GM23338 (cell line): Measurements from ENCODE around the gene THBS1. TPM values are rescaled to one million over a fixed set of nuclear protein-coding genes. Genes with fewer than 3 reads are reported as not detected.

Experiments
- ATAC-seq: fragments of 200-7000 bp; cut with Tn5 transposase; 3 replicates; pipeline ENCODE4 v1.9.1; 2020
- DNase-seq: peaks from one replicate; pipeline ENCODE4 v3.0.0-alpha.2; 2015; ENCODE audit warnings: low spot score
- H2AFZ ChIP-seq: fragments of 200-600 bp; sonication (generic); 2 replicates; pipeline ENCODE4 v1.8.0; 2016; ENCODE audit warnings: antibody characterized with exemption, mild to moderate bottlenecking, moderate library complexity
- H3F3A ChIP-seq: fragments of 200-600 bp; sonication (generic); replicated peaks from 2 replicates; pipeline ENCODE4 v1.8.0; 2017; ENCODE audit warnings: antibody characterized with exemption, mixed run types, low read depth
- H3K27ac ChIP-seq: fragments of 200-600 bp; sonication (generic); 2 replicates; pipeline ENCODE4 v1.6.1; 2016; ENCODE audit warnings: low read depth
- H3K27me3 ChIP-seq: fragments of 200-600 bp; sonication (generic); 2 replicates; pipeline ENCODE4 v1.8.0; 2016; ENCODE audit warnings: mild to moderate bottlenecking, mixed run types, moderate library complexity; ENCODE audit not compliant: insufficient read depth
- H3K36me3 ChIP-seq: fragments of 200-600 bp; sonication (generic); 2 replicates; pipeline ENCODE4 v1.8.0; 2016; ENCODE audit warnings: mild to moderate bottlenecking; ENCODE audit not compliant: insufficient read depth
- H3K4me1 ChIP-seq: fragments of 200-600 bp; sonication (generic); 2 replicates; pipeline ENCODE4 v1.8.0; 2016; ENCODE audit warnings: mild to moderate bottlenecking, moderate library complexity; ENCODE audit not compliant: insufficient read depth
- H3K4me2 ChIP-seq: fragments of 200-600 bp; sonication (generic); 2 replicates; pipeline ENCODE4 v1.7.1; 2017; ENCODE audit warnings: mixed run types
- H3K4me3 ChIP-seq: fragments of 200-600 bp; sonication (generic); 2 replicates; pipeline ENCODE4 v1.6.1; 2016; ENCODE audit warnings: mixed run types
- H3K79me2 ChIP-seq: fragments of 200-600 bp; sonication (generic); replicated peaks from 2 replicates; pipeline ENCODE4 v1.8.0; 2017; ENCODE audit warnings: mild to moderate bottlenecking; ENCODE audit not compliant: insufficient read depth
- H3K9me2 ChIP-seq: fragments of 200-600 bp; sonication (generic); 2 replicates; pipeline ENCODE4 v1.8.0; 2017; ENCODE audit not compliant: insufficient read depth
- H4K20me1 ChIP-seq: fragments of 200-600 bp; sonication (generic); replicated peaks from 2 replicates; pipeline ENCODE4 v1.8.0; 2017; ENCODE audit warnings: mild to moderate bottlenecking; ENCODE audit not compliant: insufficient read depth
- H3K27ac Mint-ChIP-seq: 2 replicates; pipeline ENCODE4 v1.8.0; 2020; ENCODE audit warnings: inconsistent platforms, mild to moderate bottlenecking, moderate library complexity, mixed read lengths
- H3K27me3 Mint-ChIP-seq: 3 replicates; pipeline ENCODE4 v1.8.0; 2022; ENCODE audit warnings: low read depth, mild to moderate bottlenecking, moderate library complexity, mixed read lengths, inconsistent platforms; ENCODE audit not compliant: insufficient read depth, poor library complexity
- H3K36me3 Mint-ChIP-seq: 3 replicates; pipeline ENCODE4 v1.8.0; 2021; ENCODE audit warnings: low read depth, mild to moderate bottlenecking, inconsistent platforms, moderate library complexity, mixed read lengths
- H3K4me1 Mint-ChIP-seq: 3 replicates; pipeline ENCODE4 v1.8.0; 2020; ENCODE audit warnings: mild to moderate bottlenecking, inconsistent platforms, mixed read lengths
- H3K4me3 Mint-ChIP-seq: 3 replicates; pipeline ENCODE4 v1.8.0; 2021; ENCODE audit warnings: moderate library complexity, mild to moderate bottlenecking, inconsistent platforms, mixed read lengths
- H3K9me3 Mint-ChIP-seq: 3 replicates; pipeline ENCODE4 v1.8.0; 2020; ENCODE audit warnings: moderate library complexity, mild to moderate bottlenecking, inconsistent platforms, mixed read lengths
- CREB1 ChIP-seq: fragments of 250-450 bp; sonication (Bioruptor Pico); IDR thresholded peaks from 2 replicates; pipeline ENCODE4 v1.5.0; 2020; ENCODE audit warnings: low read depth, mild to moderate bottlenecking, moderate library complexity
- EZH2 ChIP-seq: fragments of 200-600 bp; sonication (generic); IDR thresholded peaks from one replicate; pipeline ENCODE4 v1.8.0; 2017; ENCODE audit warnings: antibody characterized with exemption, mild to moderate bottlenecking, low read depth; ENCODE audit not compliant: unreplicated experiment
- EZH2phosphoT487 ChIP-seq: fragments of 200-600 bp; sonication (generic); IDR thresholded peaks from one replicate; pipeline ENCODE4 v1.8.1; 2018; ENCODE audit warnings: antibody characterized with exemption; ENCODE audit not compliant: unreplicated experiment
- JUNB ChIP-seq: IDR thresholded peaks from one replicate; pipeline ENCODE4 v1.6.1; 2016; ENCODE audit warnings: antibody characterized with exemption; ENCODE audit not compliant: unreplicated experiment
- NANOG ChIP-seq: IDR thresholded peaks from 2 replicates; pipeline ENCODE4 v1.6.1; 2016; ENCODE audit warnings: antibody characterized with exemption, borderline replicate concordance
- STAT1 ChIP-seq: IDR thresholded peaks from one replicate; pipeline ENCODE4 v1.6.1; 2016; ENCODE audit warnings: antibody characterized with exemption; ENCODE audit not compliant: unreplicated experiment
- ZNF331 ChIP-seq: fragments of 250-450 bp; sonication (Bioruptor Pico); IDR thresholded peaks from 2 replicates; pipeline ENCODE4 v1.5.0; 2020; ENCODE audit warnings: low read depth, mild to moderate bottlenecking, moderate library complexity
- polyA plus RNA-seq: library from polyadenylated mRNA; unstranded; fragments of >200 nt; fragmentation: Nextera tagmentation; extraction: Ambion mirVana; gene quantifications from 2 replicates; pipeline ENCODE4 v1.2.1, GENCODE V29; 2016
- total RNA-seq: library from RNA; depleted of rRNA; stranded (reverse); fragments of >200 nt; shearing (Covaris generic); gene quantifications from 2 replicates; pipeline ENCODE4 v1.2.3, GENCODE V29; 2014
- TF ChIP-seq, protein P1 (sequence below): fragments of 250-450 bp; sonication (Bioruptor Pico); IDR thresholded peaks from 2 replicates; pipeline ENCODE4 v1.5.0; 2020; ENCODE audit warnings: mild to moderate bottlenecking, moderate library complexity
- TF ChIP-seq, protein P2 (sequence below): IDR thresholded peaks from 2 replicates; pipeline ENCODE4 v1.6.1; 2016; ENCODE audit warnings: antibody characterized with exemption
- TF ChIP-seq, protein P3 (sequence below), 2 experiments: fragments of 200-600 bp in 1 of 2; sonication (generic) in 1 of 2; conservative IDR thresholded peaks; 2 replicates each; pipeline versions ENCODE4 v1.5.1 to v1.6.1; 2016 to 2017; ENCODE audit warnings: antibody characterized with exemption in 2 of 2, low read depth in 2 of 2, mild to moderate bottlenecking in 2 of 2, moderate library complexity in 1 of 2

THBS1 gene
- total and polyA plus RNA-seq, 2 experiments from 2014 or later = 21.7 to 81.9 TPM

DNA sequence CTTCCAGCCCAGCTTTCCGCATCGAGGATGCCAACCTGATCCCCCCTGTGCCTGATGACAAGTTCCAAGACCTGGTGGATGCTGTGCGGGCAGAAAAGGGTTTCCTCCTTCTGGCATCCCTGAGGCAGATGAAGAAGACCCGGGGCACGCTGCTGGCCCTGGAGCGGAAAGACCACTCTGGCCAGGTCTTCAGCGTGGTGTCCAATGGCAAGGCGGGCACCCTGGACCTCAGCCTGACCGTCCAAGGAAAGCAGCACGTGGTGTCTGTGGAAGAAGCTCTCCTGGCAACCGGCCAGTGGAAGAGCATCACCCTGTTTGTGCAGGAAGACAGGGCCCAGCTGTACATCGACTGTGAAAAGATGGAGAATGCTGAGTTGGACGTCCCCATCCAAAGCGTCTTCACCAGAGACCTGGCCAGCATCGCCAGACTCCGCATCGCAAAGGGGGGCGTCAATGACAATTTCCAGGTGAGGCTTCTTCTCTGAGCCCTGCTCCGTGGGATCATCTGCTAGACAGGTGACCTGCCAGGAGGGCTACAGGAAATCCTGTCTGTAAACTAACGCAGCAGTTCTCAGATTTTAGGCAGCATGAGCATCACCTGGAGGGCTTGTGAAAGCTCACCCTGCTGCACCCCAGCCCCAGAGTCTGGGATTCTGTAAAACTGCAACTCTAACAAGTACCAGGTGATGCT lies 1.6 kb downstream of the THBS1 start (continued):
- TF ChIP-seq, protein P1, sequence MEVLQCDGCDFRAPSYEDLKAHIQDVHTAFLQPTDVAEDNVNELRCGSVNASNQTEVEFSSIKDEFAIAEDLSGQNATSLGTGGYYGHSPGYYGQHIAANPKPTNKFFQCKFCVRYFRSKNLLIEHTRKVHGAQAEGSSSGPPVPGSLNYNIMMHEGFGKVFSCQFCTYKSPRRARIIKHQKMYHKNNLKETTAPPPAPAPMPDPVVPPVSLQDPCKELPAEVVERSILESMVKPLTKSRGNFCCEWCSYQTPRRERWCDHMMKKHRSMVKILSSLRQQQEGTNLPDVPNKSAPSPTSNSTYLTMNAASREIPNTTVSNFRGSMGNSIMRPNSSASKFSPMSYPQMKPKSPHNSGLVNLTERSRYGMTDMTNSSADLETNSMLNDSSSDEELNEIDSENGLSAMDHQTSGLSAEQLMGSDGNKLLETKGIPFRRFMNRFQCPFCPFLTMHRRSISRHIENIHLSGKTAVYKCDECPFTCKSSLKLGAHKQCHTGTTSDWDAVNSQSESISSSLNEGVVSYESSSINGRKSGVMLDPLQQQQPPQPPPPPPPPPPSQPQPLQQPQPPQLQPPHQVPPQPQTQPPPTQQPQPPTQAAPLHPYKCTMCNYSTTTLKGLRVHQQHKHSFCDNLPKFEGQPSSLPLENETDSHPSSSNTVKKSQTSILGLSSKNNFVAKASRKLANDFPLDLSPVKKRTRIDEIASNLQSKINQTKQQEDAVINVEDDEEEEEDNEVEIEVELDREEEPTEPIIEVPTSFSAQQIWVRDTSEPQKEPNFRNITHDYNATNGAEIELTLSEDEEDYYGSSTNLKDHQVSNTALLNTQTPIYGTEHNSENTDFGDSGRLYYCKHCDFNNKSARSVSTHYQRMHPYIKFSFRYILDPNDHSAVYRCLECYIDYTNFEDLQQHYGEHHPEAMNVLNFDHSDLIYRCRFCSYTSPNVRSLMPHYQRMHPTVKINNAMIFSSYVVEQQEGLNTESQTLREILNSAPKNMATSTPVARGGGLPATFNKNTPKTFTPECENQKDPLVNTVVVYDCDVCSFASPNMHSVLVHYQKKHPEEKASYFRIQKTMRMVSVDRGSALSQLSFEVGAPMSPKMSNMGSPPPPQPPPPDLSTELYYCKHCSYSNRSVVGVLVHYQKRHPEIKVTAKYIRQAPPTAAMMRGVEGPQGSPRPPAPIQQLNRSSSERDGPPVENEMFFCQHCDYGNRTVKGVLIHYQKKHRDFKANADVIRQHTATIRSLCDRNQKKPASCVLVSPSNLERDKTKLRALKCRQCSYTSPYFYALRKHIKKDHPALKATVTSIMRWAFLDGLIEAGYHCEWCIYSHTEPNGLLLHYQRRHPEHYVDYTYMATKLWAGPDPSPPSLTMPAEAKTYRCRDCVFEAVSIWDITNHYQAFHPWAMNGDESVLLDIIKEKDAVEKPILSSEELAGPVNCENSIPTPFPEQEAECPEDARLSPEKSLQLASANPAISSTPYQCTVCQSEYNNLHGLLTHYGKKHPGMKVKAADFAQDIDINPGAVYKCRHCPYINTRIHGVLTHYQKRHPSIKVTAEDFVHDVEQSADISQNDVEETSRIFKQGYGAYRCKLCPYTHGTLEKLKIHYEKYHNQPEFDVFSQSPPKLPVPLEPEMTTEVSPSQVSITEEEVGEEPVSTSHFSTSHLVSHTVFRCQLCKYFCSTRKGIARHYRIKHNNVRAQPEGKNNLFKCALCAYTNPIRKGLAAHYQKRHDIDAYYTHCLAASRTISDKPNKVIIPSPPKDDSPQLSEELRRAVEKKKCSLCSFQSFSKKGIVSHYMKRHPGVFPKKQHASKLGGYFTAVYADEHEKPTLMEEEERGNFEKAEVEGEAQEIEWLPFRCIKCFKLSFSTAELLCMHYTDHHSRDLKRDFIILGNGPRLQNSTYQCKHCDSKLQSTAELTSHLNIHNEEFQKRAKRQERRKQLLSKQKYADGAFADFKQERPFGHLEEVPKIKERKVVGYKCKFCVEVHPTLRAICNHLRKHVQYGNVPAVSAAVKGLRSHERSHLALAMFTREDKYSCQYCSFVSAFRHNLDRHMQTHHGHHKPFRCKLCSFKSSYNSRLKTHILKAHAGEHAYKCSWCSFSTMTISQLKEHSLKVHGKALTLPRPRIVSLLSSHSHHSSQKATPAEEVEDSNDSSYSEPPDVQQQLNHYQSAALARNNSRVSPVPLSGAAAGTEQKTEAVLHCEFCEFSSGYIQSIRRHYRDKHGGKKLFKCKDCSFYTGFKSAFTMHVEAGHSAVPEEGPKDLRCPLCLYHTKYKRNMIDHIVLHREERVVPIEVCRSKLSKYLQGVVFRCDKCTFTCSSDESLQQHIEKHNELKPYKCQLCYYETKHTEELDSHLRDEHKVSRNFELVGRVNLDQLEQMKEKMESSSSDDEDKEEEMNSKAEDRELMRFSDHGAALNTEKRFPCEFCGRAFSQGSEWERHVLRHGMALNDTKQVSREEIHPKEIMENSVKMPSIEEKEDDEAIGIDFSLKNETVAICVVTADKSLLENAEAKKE (CRISPR knock-in tag) = no peak
- TF ChIP-seq EZH2phosphoT487 (no peak), CREB1 (CRISPR knock-in tag) (no peak), EZH2 (no peak), STAT1 (no peak), NANOG (no peak)

DNA sequence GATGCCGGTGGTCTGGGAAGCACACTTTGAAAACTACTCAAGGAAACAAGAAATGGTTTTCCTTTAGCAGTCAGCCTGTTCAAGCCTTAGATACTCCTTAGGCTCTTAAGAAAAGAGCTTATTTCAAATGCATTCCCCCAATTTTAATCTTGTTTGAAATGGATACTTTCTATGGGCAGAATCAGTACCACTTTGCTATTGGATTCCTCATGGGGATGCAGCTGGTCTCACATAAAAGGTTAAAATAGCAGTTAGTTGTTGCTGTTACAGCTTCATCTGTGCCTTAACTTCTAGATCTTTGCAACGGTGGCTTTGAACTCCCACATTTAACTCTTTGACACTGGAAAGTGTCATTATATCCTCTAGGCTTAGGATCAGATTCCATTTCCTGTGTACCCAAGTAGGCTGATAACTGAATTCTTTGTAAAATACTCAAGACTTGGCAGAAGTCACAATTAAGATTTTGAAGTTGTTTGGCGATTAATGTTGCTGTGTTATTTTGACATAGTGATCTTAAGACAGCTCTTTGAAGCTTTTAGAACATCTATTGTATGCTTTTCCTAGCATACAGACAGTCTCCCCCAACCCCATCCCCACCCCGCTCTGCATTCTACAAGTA lies 2.2 kb downstream of the THBS1 start:
- peaks cover 10% of the 10 kb centered on the region; the same call in 1 of the 2 replicates for H3K27me3 ChIP-seq
- Mint-ChIP-seq H3K27me3 (peaks cover 15% of the 10 kb centered on the region), H3K4me3 (peak overlapping the region; percentile 91), H3K27ac (no peak overlapping the region), H3K36me3 (peaks cover 70% of the 10 kb centered on the region), H3K9me3 (no peaks in the 10 kb centered on the region), H3K4me1 (peaks cover 36% of the 10 kb centered on the region)
- no peak overlapping the region for H2AFZ ChIP-seq
- H3K9me2 ChIP-seq = no peaks in the 10 kb centered on the region
- no peak for DNase-seq
- peaks cover 3% of the 10 kb centered on the region for H4K20me1 ChIP-seq
- H3K36me3 ChIP-seq = peaks cover 52% of the 10 kb centered on the region
- H3F3A ChIP-seq = 0 out of 2 replicates have a peak, but pooled peaks cover 3% of the 10 kb centered on the region
- H3K4me1 ChIP-seq = peaks cover 19% of the 10 kb centered on the region
- ATAC-seq = no peak
- H3K79me2 ChIP-seq = peaks cover 20% of the 10 kb centered on the region
- H3K4me3 ChIP-seq = peak overlapping the region; percentile 78; the same call in 1 of the 2 replicates
- H3K27ac ChIP-seq = no peak overlapping the region
- peak overlapping the region; percentile 84 for H3K4me2 ChIP-seq
- TF ChIP-seq JUNB = no peak
- TF ChIP-seq EZH2 = no peak
- TF ChIP-seq, protein P2, sequence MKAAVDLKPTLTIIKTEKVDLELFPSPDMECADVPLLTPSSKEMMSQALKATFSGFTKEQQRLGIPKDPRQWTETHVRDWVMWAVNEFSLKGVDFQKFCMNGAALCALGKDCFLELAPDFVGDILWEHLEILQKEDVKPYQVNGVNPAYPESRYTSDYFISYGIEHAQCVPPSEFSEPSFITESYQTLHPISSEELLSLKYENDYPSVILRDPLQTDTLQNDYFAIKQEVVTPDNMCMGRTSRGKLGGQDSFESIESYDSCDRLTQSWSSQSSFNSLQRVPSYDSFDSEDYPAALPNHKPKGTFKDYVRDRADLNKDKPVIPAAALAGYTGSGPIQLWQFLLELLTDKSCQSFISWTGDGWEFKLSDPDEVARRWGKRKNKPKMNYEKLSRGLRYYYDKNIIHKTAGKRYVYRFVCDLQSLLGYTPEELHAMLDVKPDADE = no peak
- no peak for TF ChIP-seq EZH2phosphoT487
- no peak for TF ChIP-seq ZNF331 (CRISPR knock-in tag)
- TF ChIP-seq STAT1 = no peak
- TF ChIP-seq, protein P3, sequence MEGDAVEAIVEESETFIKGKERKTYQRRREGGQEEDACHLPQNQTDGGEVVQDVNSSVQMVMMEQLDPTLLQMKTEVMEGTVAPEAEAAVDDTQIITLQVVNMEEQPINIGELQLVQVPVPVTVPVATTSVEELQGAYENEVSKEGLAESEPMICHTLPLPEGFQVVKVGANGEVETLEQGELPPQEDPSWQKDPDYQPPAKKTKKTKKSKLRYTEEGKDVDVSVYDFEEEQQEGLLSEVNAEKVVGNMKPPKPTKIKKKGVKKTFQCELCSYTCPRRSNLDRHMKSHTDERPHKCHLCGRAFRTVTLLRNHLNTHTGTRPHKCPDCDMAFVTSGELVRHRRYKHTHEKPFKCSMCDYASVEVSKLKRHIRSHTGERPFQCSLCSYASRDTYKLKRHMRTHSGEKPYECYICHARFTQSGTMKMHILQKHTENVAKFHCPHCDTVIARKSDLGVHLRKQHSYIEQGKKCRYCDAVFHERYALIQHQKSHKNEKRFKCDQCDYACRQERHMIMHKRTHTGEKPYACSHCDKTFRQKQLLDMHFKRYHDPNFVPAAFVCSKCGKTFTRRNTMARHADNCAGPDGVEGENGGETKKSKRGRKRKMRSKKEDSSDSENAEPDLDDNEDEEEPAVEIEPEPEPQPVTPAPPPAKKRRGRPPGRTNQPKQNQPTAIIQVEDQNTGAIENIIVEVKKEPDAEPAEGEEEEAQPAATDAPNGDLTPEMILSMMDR (conservative IDR thresholded peaks at IDR 0.05; ENCODE audit: low read depth in 2 of 2) = no peak
